Stimulated activated effector memory CD8-positive, alpha-beta T cell treated with anti-CD3 and anti-CD28 coated beads, Interleukin-12 subunit alpha, Interleukin-12 subunit beta, amount 100 ng/mL, for 72 hours (primary cell): ENCODE results near the gene KCNQ5.
"Not testable (repeated sequence)": the region's sequence is repeated elsewhere in the genome, so short reads cannot be mapped to it uniquely, and the experiment has no call there.

Experiments
- ATAC-seq: fragments of 150-1000 bp; cut with Tn5 transposase; 2 replicates; pipeline ENCODE4 v1.10.0; 2021
- DNase-seq, 2 donors: peaks; one replicate each; pipeline ENCODE4 v3.0.0; 2021 to 2022; ENCODE audit warnings: low spot score in 2 of 2
- H3K27ac Mint-ChIP-seq: one replicate; pipeline ENCODE4 v1.8.0; 2022; ENCODE audit warnings: mild to moderate bottlenecking, mixed read lengths
- H3K36me3 Mint-ChIP-seq: one replicate; pipeline ENCODE4 v1.8.0; 2022; ENCODE audit warnings: mild to moderate bottlenecking, mixed read lengths
- H3K4me1 Mint-ChIP-seq: one replicate; pipeline ENCODE4 v1.8.0; 2022; ENCODE audit warnings: mixed read lengths
- H3K4me3 Mint-ChIP-seq: one replicate; pipeline ENCODE4 v1.8.0; 2022; ENCODE audit warnings: mild to moderate bottlenecking, mixed read lengths
- H3K9me3 Mint-ChIP-seq: one replicate; pipeline ENCODE4 v1.8.0; 2022; ENCODE audit warnings: mixed read lengths

KCNQ5 gene

GRCh38 chr6:72621291-72622093 lies at the start of gene KCNQ5:
KCNQ5 (plus strand) TSS chr6:72622064.
- peak within 1 kb of the TSS; percentile 94 for H3K27ac Mint-ChIP-seq
- DNase-seq (peak; percentile 8 to 66), ATAC-seq (no peak)
- peak within 1 kb of the TSS; percentile 82 for H3K4me3 Mint-ChIP-seq
- peaks cover 6% of the 10 kb centered on the region for H3K36me3 Mint-ChIP-seq
- H3K4me1 Mint-ChIP-seq = peaks cover 46% of the 10 kb centered on the region
- no peaks in the 10 kb centered on the region for H3K9me3 Mint-ChIP-seq

GRCh38 chr6:72579865-72580264 lies 42.0 kb upstream of the KCNQ5 start:
- H3K9me3 Mint-ChIP-seq = no peaks in the 10 kb centered on the region
- no peaks in the 10 kb centered on the region for H3K4me1 Mint-ChIP-seq
- no peak for ATAC-seq
- no peak for DNase-seq
- H3K27ac Mint-ChIP-seq = no peak overlapping the region
- H3K4me3 Mint-ChIP-seq = no peak overlapping the region
- H3K36me3 Mint-ChIP-seq = no peaks in the 10 kb centered on the region

- H3K4me3 Mint-ChIP-seq = no peak overlapping the region
- H3K9me3 Mint-ChIP-seq = no peaks in the 10 kb centered on the region
- H3K4me1 Mint-ChIP-seq = no peaks in the 10 kb centered on the region
- no peak overlapping the region for H3K27ac Mint-ChIP-seq
- ATAC-seq (no peak), DNase-seq (no peak)
- H3K36me3 Mint-ChIP-seq = no peaks in the 10 kb centered on the region
Observed at GRCh38 chr6:72580281-72580940, 41.5 kb upstream of the KCNQ5 start.

- not testable (repeated sequence) for ATAC-seq, H3K4me1 Mint-ChIP-seq, DNase-seq, H3K36me3 Mint-ChIP-seq, H3K9me3 Mint-ChIP-seq, H3K27ac Mint-ChIP-seq, H3K4me3 Mint-ChIP-seq
Observed at GRCh38 chr6:72580950-72581349, 40.9 kb upstream of the KCNQ5 start.

GRCh38 chr6:72588155-72588554 lies 33.7 kb upstream of the KCNQ5 start:
- H3K9me3 Mint-ChIP-seq = no peaks in the 10 kb centered on the region
- no peak for ATAC-seq
- no peak for DNase-seq
- no peak overlapping the region for H3K27ac Mint-ChIP-seq
- H3K4me1 Mint-ChIP-seq = no peaks in the 10 kb centered on the region
- H3K36me3 Mint-ChIP-seq = no peaks in the 10 kb centered on the region
- no peak overlapping the region for H3K4me3 Mint-ChIP-seq

GRCh38 chr6:72589096-72589495 lies 32.8 kb upstream of the KCNQ5 start:
- no peak for ATAC-seq

GRCh38 chr6:72595812-72596211 lies 26.1 kb upstream of the KCNQ5 start:
- no peak overlapping the region for H3K4me3 Mint-ChIP-seq
- H3K36me3 Mint-ChIP-seq = no peaks in the 10 kb centered on the region
- H3K27ac Mint-ChIP-seq = no peak overlapping the region

More at GRCh38 chr6:72589096-72589495, 32.8 kb upstream of the KCNQ5 start:
- Mint-ChIP-seq H3K27ac (no peak overlapping the region), H3K36me3 (no peaks in the 10 kb centered on the region), H3K4me1 (no peaks in the 10 kb centered on the region), H3K4me3 (no peak overlapping the region), H3K9me3 (no peaks in the 10 kb centered on the region)
- DNase-seq = no peak

DNA sequence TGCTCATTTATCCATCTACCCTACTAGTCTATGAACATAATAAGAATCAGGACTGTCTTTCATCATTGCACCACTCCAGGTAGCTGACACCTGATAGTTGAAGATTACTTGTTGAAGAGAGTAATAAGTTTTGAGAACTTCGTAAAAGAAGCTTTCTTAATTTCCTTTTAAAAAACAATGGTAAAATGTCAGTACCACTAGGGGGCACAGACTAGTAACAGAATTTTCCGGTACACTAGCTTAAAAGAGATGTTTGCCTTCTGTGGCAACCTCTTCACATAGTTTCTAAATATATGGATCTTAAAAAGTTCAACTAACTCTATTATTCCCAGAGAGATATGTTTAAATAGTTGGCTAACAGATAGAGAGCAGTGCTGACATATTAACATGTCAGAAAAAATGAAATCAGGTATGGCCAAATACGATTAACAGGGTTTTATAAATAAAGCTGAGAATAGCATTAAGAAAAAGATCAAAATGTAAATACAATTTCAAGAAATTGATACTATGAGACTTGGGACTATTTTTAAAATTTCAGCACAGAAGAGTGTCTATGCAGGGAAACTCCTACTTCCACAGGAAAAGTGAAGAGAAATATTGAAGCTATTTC lies 5.4 kb upstream of the KCNQ5 start:
- H3K9me3 Mint-ChIP-seq = no peaks in the 10 kb centered on the region
- ATAC-seq = no peak
- H3K4me1 Mint-ChIP-seq = peaks cover 31% of the 10 kb centered on the region
- no peak for DNase-seq
- H3K27ac Mint-ChIP-seq = no peak overlapping the region
- H3K36me3 Mint-ChIP-seq = peaks cover 6% of the 10 kb centered on the region
- H3K4me3 Mint-ChIP-seq = no peak overlapping the region

More at GRCh38 chr6:72595812-72596211, 26.1 kb upstream of the KCNQ5 start:
- no peaks in the 10 kb centered on the region for H3K9me3 Mint-ChIP-seq
- DNase-seq (no peak), ATAC-seq (no peak)
- H3K4me1 Mint-ChIP-seq = no peaks in the 10 kb centered on the region

DNA sequence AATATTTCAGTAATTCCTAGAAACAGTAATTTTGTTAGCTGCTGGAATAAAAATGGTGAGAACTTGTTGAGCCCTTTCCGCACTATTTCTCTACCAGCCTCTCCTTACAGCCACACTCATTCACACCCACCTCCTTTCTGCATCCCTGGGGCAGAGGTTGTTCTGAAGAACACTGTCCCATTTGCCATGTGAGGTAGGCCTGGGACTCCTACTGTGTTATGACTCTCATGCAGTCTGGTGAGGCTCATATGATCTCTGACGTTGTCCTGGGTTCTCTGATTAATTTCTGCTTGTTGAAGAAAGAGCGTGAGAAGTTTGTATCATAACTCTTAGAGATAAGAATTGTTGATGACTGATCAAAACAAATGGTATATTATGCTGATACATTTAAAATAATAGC lies 4.1 kb upstream of the KCNQ5 start:
- H3K9me3 Mint-ChIP-seq = no peaks in the 10 kb centered on the region
- peaks cover 6% of the 10 kb centered on the region for H3K36me3 Mint-ChIP-seq
- ATAC-seq (no peak), DNase-seq (no peak)
- H3K4me1 Mint-ChIP-seq = peaks cover 33% of the 10 kb centered on the region
- no peak overlapping the region for H3K27ac Mint-ChIP-seq
- H3K4me3 Mint-ChIP-seq = no peak overlapping the region

GRCh38 chr6:72619883-72620696 lies 1.8 kb upstream of the KCNQ5 start:
- peaks cover 39% of the 10 kb centered on the region for H3K4me1 Mint-ChIP-seq
- no peaks in the 10 kb centered on the region for H3K9me3 Mint-ChIP-seq
- H3K4me3 Mint-ChIP-seq = peak overlapping the region; percentile 82
- DNase-seq = peak; percentile 56 to 86
- ATAC-seq = peak; percentile 84
- H3K27ac Mint-ChIP-seq = peak overlapping the region; percentile 63
- peaks cover 6% of the 10 kb centered on the region for H3K36me3 Mint-ChIP-seq

GRCh38 chr6:72620871-72621290 lies 983 bp upstream of the KCNQ5 start:
- ATAC-seq (no peak), DNase-seq (peak; percentile 5 to 52)
- peak overlapping the region; percentile 82 for H3K4me3 Mint-ChIP-seq
- H3K4me1 Mint-ChIP-seq = peaks cover 42% of the 10 kb centered on the region
- H3K27ac Mint-ChIP-seq = no peak overlapping the region
- H3K9me3 Mint-ChIP-seq = no peaks in the 10 kb centered on the region
- peaks cover 6% of the 10 kb centered on the region for H3K36me3 Mint-ChIP-seq

DNA sequence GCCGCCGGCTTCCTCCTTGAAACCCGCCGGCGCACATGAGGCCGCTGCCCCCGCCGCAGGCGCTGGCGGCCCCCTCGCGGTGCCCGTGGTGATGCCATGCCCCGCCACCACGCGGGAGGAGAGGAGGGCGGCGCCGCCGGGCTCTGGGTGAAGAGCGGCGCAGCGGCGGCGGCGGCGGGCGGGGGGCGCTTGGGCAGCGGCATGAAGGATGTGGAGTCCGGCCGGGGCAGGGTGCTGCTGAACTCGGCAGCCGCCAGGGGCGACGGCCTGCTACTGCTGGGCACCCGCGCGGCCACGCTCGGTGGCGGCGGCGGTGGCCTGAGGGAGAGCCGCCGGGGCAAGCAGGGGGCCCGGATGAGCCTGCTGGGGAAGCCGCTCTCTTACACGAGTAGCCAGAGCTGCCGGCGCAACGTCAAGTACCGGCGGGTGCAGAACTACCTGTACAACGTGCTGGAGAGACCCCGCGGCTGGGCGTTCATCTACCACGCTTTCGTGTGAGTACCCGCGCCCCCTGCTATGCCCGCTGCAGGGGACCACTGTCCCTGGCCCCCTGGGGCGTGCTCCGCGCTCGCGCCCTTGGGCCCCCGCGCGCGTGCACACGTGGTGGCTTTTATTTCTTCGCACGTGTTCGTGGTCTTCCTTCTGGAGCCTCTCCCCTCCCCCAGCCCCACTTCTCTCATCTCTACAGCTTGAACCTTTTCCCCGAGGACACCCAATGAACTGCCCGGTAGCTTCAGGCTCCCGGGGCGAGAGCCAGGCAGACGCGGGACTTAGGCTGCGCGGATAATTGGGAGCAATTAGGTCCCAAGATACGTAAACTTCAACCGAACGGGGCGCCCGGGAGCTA lies 453 bp downstream of the KCNQ5 start:
- H3K27ac Mint-ChIP-seq = peak overlapping the region; percentile 94
- DNase-seq (peak; percentile 37 to 80), ATAC-seq (peak; percentile 46)
- peaks cover 6% of the 10 kb centered on the region for H3K36me3 Mint-ChIP-seq
- H3K9me3 Mint-ChIP-seq = no peaks in the 10 kb centered on the region
- H3K4me3 Mint-ChIP-seq = peak overlapping the region; percentile 82
- H3K4me1 Mint-ChIP-seq = peaks cover 47% of the 10 kb centered on the region

- no peak for DNase-seq
- Mint-ChIP-seq H3K36me3 (peaks cover 6% of the 10 kb centered on the region), H3K9me3 (no peaks in the 10 kb centered on the region), H3K4me3 (peak overlapping the region; percentile 82), H3K27ac (no peak overlapping the region), H3K4me1 (peaks cover 47% of the 10 kb centered on the region)
- no peak for ATAC-seq
Observed at GRCh38 chr6:72623808-72624207, 1.9 kb downstream of the KCNQ5 start.

- Mint-ChIP-seq H3K36me3 (peaks cover 6% of the 10 kb centered on the region), H3K4me3 (no peak overlapping the region), H3K27ac (no peak overlapping the region), H3K9me3 (no peaks in the 10 kb centered on the region), H3K4me1 (peaks cover 45% of the 10 kb centered on the region)
- DNase-seq (no peak), ATAC-seq (no peak)
Observed at GRCh38 chr6:72624557-72625160, 2.8 kb downstream of the KCNQ5 start.
